GM12878 (cell line): Measurements from ENCODE around the gene CLPTM1. TPM values are rescaled to one million over a fixed set of nuclear protein-coding genes. Genes with fewer than 3 reads are reported as not detected.

Experiments
- ATF3 ChIP-seq: IDR thresholded peaks from 2 replicates; pipeline ENCODE4 v1.6.1; 2011; ENCODE audit warnings: low read depth, mild to moderate bottlenecking, low read length, moderate library complexity, borderline replicate concordance; ENCODE audit errors: extremely low read depth
- CBX3 ChIP-seq: fragments of 200-600 bp; sonication (generic); IDR thresholded peaks from 2 replicates; pipeline ENCODE4 v1.6.1; 2016; ENCODE audit warnings: low read depth, borderline replicate concordance
- CHD1 ChIP-seq: IDR thresholded peaks from 2 replicates; pipeline ENCODE4 v1.6.1; 2012; ENCODE audit warnings: low read depth, low read length, improper control_type of control experiment
- CREM ChIP-seq: IDR thresholded peaks from 2 replicates; pipeline ENCODE4 v1.6.1; 2014; ENCODE audit warnings: antibody characterized with exemption, low read depth
- EGR1 ChIP-seq, 2 experiments: IDR thresholded peaks; 1 replicate in 1 of 2; 2 replicates in 1 of 2; pipeline ENCODE4 v1.6.1; 2011 to 2012; ENCODE audit warnings: low read depth in 2 of 2, low read length in 2 of 2, borderline replicate concordance in 1 of 2, mild to moderate bottlenecking in 1 of 2, moderate library complexity in 1 of 2
- FOS ChIP-seq: IDR thresholded peaks from 3 replicates; pipeline ENCODE4 v1.6.1; 2011; ENCODE audit warnings: borderline replicate concordance; ENCODE audit not compliant: insufficient read length; ENCODE audit errors: extremely low read depth
- FOXM1 ChIP-seq: IDR thresholded peaks from 2 replicates; pipeline ENCODE4 v1.6.1; 2012; ENCODE audit warnings: low read depth, mild to moderate bottlenecking, inconsistent platforms, low read length, moderate library complexity
- HCFC1 ChIP-seq: fragments of 150-350 bp; IDR thresholded peaks from 2 replicates; pipeline ENCODE4 v1.6.1; 2014; ENCODE audit warnings: low read length
- HDAC2 ChIP-seq: fragments of 200-600 bp; sonication (generic); IDR thresholded peaks from 2 replicates; pipeline ENCODE4 v1.6.1; 2017
- IKZF1 ChIP-seq: fragments of 450-650 bp; conservative IDR thresholded peaks from 2 replicates; pipeline ENCODE4 v1.6.1; 2017; ENCODE audit warnings: antibody characterized with exemption, mild to moderate bottlenecking
- KLF5 ChIP-seq: fragments of 450-650 bp; IDR thresholded peaks from 2 replicates; pipeline ENCODE4 v1.6.1; 2014; ENCODE audit warnings: mild to moderate bottlenecking; ENCODE audit not compliant: partially characterized antibody
- MYC ChIP-seq: IDR thresholded peaks from 2 replicates; pipeline ENCODE4 v1.6.1; 2011; ENCODE audit warnings: mild to moderate bottlenecking, low read length, moderate library complexity, inconsistent platforms; ENCODE audit not compliant: insufficient read depth, insufficient replicate concordance, insufficient read length, severe bottlenecking
- NFYA ChIP-seq: IDR thresholded peaks from 2 replicates; pipeline ENCODE4 v1.6.1; 2011; ENCODE audit warnings: low read depth, mild to moderate bottlenecking, low read length, improper control_type of control experiment, borderline replicate concordance
- SIX5 ChIP-seq: IDR thresholded peaks from 2 replicates; pipeline ENCODE4 v1.6.1; 2011; ENCODE audit warnings: mild to moderate bottlenecking, low read depth, low read length, moderate library complexity; ENCODE audit not compliant: severe bottlenecking
- SP1 ChIP-seq: IDR thresholded peaks from one replicate; pipeline ENCODE4 v1.6.1; 2011; ENCODE audit warnings: low read depth, low read length
- TARDBP ChIP-seq: IDR thresholded peaks from 2 replicates; pipeline ENCODE4 v1.6.1; 2016; ENCODE audit warnings: borderline replicate concordance
- TCF7 ChIP-seq: IDR thresholded peaks from 2 replicates; pipeline ENCODE4 v1.6.1; 2014; ENCODE audit warnings: antibody characterized with exemption, borderline replicate concordance
- ZBTB4 ChIP-seq: fragments of 450-650 bp; formaldehyde crosslinking; IDR thresholded peaks from 2 replicates; pipeline ENCODE4 v1.4.0; 2022; ENCODE audit warnings: mild to moderate bottlenecking, moderate library complexity
- polyA plus RNA-seq, 11 experiments: library from polyadenylated mRNA; depleted of rRNA in 4 of 11; unstranded in 6 of 11; stranded (reverse) in 5 of 11; fragments of >200 nt; fragmentation: Nextera tagmentation in 4 of 11; fragmentation: Illumina TruSeq in 1 of 11; extraction: Ambion mirVana in 4 of 11; extraction: Trizol in 1 of 11; gene quantifications; 1 replicate in 1 of 11; 2 replicates in 10 of 11; pipeline versions ENCODE4 v1.2.1 to v1.2.3, GENCODE V29; 2011 to 2016; ENCODE audit warnings: inconsistent platforms in 2 of 11, missing spikeins in 2 of 11, low read depth in 1 of 11
- total RNA-seq, 4 experiments: library from RNA; depleted of rRNA in 3 of 4; stranded (reverse); fragments of >200 nt in 3 of 4; fragmentation: Illumina TruSeq in 1 of 4; extraction: Trizol in 1 of 4; gene quantifications; 2 replicates each; pipeline versions ENCODE4 v1.2.1 to v1.2.3, GENCODE V29; 2013 to 2021
- TF ChIP-seq, protein P1 (sequence below): fragments of 150-350 bp; IDR thresholded peaks from 2 replicates; pipeline ENCODE4 v1.6.1; 2016; ENCODE audit warnings: low read depth, low read length
- TF ChIP-seq, protein P2 (sequence below), 3 experiments: IDR thresholded peaks in 2 of 3; conservative IDR thresholded peaks in 1 of 3; 2 replicates each; pipeline ENCODE4 v1.5.1; 2011; ENCODE audit warnings: low read depth in 3 of 3, low read length in 3 of 3, mild to moderate bottlenecking in 3 of 3, control low read depth in 2 of 3, moderate library complexity in 2 of 3, inconsistent platforms in 1 of 3, mixed read lengths in 1 of 3; ENCODE audit not compliant: control insufficient read depth in 2 of 3, insufficient read depth in 1 of 3; ENCODE audit errors: extremely low read depth in 1 of 3

The CLPTM1 gene
- total and polyA plus RNA-seq, 10 of the 15 experiments (the other 5 are each of a cell fraction or from before 2014, with no cell fraction given): 0.42 to 72.6 (median 35.2) TPM

DNA sequence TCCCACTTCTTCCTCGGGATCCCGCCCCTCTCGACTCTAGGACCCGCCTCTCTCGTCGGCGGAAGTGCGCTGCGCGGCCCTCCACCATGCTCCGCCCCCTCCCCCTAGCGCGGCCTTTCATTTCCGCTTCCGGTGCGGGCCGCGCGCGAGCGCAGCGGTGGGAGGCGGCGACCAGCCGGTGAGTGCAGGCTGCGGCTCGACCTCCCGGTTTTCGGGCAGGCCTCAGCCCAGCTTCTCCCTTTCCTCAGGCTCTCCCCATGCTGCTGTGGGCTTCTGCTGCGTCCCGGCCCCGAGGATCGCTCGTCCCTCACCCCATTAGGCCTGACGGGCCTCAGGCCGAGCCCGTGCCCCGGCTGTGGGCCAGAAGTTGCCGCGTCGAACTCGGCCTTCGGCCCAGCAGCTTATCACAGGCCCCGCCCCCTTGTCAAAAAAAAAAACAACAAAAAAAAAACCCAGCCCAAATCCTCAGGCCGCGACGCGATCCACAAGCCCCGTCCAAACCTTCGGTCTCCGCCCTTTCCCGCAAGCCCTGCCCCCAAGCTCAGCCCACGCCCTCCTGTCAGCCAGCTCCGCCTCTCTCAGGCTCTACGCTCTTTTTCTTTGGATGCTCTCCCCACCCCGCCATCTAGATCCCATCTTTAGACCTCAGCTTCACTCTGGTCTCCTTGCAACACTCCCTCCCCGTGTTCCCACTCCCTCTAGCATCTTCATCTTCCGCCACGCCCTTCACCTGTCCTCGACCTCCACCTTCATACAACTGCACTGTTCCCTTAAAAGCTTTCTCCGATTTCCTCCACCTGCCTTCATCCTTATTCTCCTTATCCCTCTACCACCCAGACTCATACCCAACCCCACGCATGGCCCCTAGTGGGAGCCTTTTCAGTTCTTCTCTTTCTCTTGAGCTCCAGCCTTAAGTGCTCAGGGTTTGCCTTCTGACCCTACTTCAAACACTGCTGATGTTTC is 84.0 kb downstream of the CLPTM1 start, which contains the start of gene CLASRP (continued):
- TF ChIP-seq, protein P1, sequence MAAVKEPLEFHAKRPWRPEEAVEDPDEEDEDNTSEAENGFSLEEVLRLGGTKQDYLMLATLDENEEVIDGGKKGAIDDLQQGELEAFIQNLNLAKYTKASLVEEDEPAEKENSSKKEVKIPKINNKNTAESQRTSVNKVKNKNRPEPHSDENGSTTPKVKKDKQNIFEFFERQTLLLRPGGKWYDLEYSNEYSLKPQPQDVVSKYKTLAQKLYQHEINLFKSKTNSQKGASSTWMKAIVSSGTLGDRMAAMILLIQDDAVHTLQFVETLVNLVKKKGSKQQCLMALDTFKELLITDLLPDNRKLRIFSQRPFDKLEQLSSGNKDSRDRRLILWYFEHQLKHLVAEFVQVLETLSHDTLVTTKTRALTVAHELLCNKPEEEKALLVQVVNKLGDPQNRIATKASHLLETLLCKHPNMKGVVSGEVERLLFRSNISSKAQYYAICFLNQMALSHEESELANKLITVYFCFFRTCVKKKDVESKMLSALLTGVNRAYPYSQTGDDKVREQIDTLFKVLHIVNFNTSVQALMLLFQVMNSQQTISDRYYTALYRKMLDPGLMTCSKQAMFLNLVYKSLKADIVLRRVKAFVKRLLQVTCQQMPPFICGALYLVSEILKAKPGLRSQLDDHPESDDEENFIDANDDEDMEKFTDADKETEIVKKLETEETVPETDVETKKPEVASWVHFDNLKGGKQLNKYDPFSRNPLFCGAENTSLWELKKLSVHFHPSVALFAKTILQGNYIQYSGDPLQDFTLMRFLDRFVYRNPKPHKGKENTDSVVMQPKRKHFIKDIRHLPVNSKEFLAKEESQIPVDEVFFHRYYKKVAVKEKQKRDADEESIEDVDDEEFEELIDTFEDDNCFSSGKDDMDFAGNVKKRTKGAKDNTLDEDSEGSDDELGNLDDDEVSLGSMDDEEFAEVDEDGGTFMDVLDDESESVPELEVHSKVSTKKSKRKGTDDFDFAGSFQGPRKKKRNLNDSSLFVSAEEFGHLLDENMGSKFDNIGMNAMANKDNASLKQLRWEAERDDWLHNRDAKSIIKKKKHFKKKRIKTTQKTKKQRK: no peak
- peak in 1 of 2 experiments; percentile 51; a peak in 1 of 3 replicates for TF ChIP-seq EGR1 (IDR thresholded peaks at IDR 0.05; ENCODE audit: borderline replicate concordance in 1 of 2, low read depth in 2 of 2, low read length in 2 of 2)
- 0 out of 2 replicates have a peak, but pooled peaks have one; percentile 50 for TF ChIP-seq CHD1
- peak; percentile 50; the same call in 1 of the 2 replicates for TF ChIP-seq CREM
- peak; percentile 60 for TF ChIP-seq HCFC1
- no peak for TF ChIP-seq FOXM1
- no peak for TF ChIP-seq CBX3
- peak; percentile 25 for TF ChIP-seq SP1
- no peak for TF ChIP-seq FOS
- TF ChIP-seq KLF5: no peak
- no peak for TF ChIP-seq TARDBP
- TF ChIP-seq ATF3: no peak
- TF ChIP-seq TCF7: no peak
- TF ChIP-seq SIX5: peak; percentile 21
- TF ChIP-seq ZBTB4 (CRISPR knock-in tag): no peak
- TF ChIP-seq MYC: no peak
- TF ChIP-seq HDAC2: no peak
- TF ChIP-seq, protein P2, sequence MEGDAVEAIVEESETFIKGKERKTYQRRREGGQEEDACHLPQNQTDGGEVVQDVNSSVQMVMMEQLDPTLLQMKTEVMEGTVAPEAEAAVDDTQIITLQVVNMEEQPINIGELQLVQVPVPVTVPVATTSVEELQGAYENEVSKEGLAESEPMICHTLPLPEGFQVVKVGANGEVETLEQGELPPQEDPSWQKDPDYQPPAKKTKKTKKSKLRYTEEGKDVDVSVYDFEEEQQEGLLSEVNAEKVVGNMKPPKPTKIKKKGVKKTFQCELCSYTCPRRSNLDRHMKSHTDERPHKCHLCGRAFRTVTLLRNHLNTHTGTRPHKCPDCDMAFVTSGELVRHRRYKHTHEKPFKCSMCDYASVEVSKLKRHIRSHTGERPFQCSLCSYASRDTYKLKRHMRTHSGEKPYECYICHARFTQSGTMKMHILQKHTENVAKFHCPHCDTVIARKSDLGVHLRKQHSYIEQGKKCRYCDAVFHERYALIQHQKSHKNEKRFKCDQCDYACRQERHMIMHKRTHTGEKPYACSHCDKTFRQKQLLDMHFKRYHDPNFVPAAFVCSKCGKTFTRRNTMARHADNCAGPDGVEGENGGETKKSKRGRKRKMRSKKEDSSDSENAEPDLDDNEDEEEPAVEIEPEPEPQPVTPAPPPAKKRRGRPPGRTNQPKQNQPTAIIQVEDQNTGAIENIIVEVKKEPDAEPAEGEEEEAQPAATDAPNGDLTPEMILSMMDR (IDR thresholded peaks at IDR 0.05 in 2 of 3, conservative IDR thresholded peaks at IDR 0.05 in 1 of 3; ENCODE audit: control insufficient read depth in 2 of 3, extremely low read depth in 1 of 3, insufficient read depth in 1 of 3, low read depth in 3 of 3, low read length in 3 of 3): no peak
- no peak for TF ChIP-seq NFYA
- peak; percentile 77 for TF ChIP-seq IKZF1
